ENCODE measurements around the gene EPDR1. TPM values are rescaled to one million over a fixed set of nuclear protein-coding genes. Genes with fewer than 3 reads are reported as not detected.

The EPDR1 gene
- total RNA-seq, 2 donors from 2014 or later: 38.6 to 77.8 TPM

GRCh38 chr7:37971491-37971890 lies 51.1 kb downstream of the EPDR1 start:
- Histone ChIP-seq H3K27me3 (replicated peaks; ENCODE audit: insufficient read depth) (no peaks in the 10 kb centered on the region), H3K27ac (no peak overlapping the region), H3K9me3 (no peaks in the 10 kb centered on the region), H3K4me1 (replicated peaks) (no peaks in the 10 kb centered on the region), H3K36me3 (no peaks in the 10 kb centered on the region), H3K4me3 (no peak overlapping the region)
- TF ChIP-seq CTCF (IDR thresholded peaks at IDR 0.05) (no peak), POLR2A (IDR thresholded peaks at IDR 0.05) (no peak), POLR2AphosphoS5 (IDR thresholded peaks at IDR 0.05) (no peak)
- WGBS: 84% methylated on average over 4 of the region's 4 CpGs
- DNase-seq (ENCODE audit: low spot score): no peak
- intact Hi-C loops (cut with DNase I): no loop called here

GRCh38 chr7:37973915-37974314 lies 53.5 kb downstream of the EPDR1 start:
- Histone ChIP-seq H3K9me3 (no peaks in the 10 kb centered on the region), H3K4me3 (no peak overlapping the region), H3K27me3 (replicated peaks; ENCODE audit: insufficient read depth) (no peaks in the 10 kb centered on the region), H3K4me1 (replicated peaks) (no peaks in the 10 kb centered on the region), H3K36me3 (no peaks in the 10 kb centered on the region), H3K27ac (no peak overlapping the region)
- intact Hi-C loops (cut with DNase I): no loop called here
- TF ChIP-seq CTCF (IDR thresholded peaks at IDR 0.05) (no peak), POLR2A (IDR thresholded peaks at IDR 0.05) (no peak), POLR2AphosphoS5 (IDR thresholded peaks at IDR 0.05) (no peak)
- no peak for DNase-seq (ENCODE audit: low spot score)
- 50% methylated on average over 1 of the region's 1 CpG for WGBS

GRCh38 chr7:37974711-37975110 lies 54.3 kb downstream of the EPDR1 start:
- Histone ChIP-seq H3K27me3 (replicated peaks; ENCODE audit: insufficient read depth) (no peaks in the 10 kb centered on the region), H3K36me3 (no peaks in the 10 kb centered on the region), H3K27ac (no peak overlapping the region), H3K9me3 (no peaks in the 10 kb centered on the region), H3K4me3 (no peak overlapping the region), H3K4me1 (replicated peaks) (no peaks in the 10 kb centered on the region)
- 66% methylated on average over 4 of the region's 4 CpGs for WGBS
- TF ChIP-seq POLR2A (IDR thresholded peaks at IDR 0.05) (no peak), POLR2AphosphoS5 (IDR thresholded peaks at IDR 0.05) (no peak), CTCF (IDR thresholded peaks at IDR 0.05) (no peak)
- intact Hi-C loops (cut with DNase I): no loop called here
- DNase-seq (ENCODE audit: low spot score): no peak

- WGBS: 65% methylated on average over 2 of the region's 2 CpGs
- no peak overlapping the region for H3K4me3 ChIP-seq
- no peaks in the 10 kb centered on the region for H3K4me1 ChIP-seq (replicated peaks)
- no peak for DNase-seq (ENCODE audit: low spot score)
- H3K27me3 ChIP-seq (replicated peaks; ENCODE audit: insufficient read depth): no peaks in the 10 kb centered on the region
- intact Hi-C loops (cut with DNase I): no loop called here
- H3K27ac ChIP-seq: no peak overlapping the region
- H3K9me3 ChIP-seq: no peaks in the 10 kb centered on the region
- H3K36me3 ChIP-seq: no peaks in the 10 kb centered on the region
- TF ChIP-seq POLR2A (IDR thresholded peaks at IDR 0.05) (no peak), CTCF (IDR thresholded peaks at IDR 0.05) (no peak), POLR2AphosphoS5 (IDR thresholded peaks at IDR 0.05) (no peak)
These were observed 56.8 kb downstream of the EPDR1 start for GRCh38 chr7:37977243-37977642.

GRCh38 chr7:37981664-37982063 lies 61.2 kb downstream of the EPDR1 start:
- Histone ChIP-seq H3K36me3 (no peaks in the 10 kb centered on the region), H3K27ac (no peak overlapping the region), H3K4me1 (replicated peaks) (no peaks in the 10 kb centered on the region), H3K4me3 (no peak overlapping the region), H3K27me3 (replicated peaks; ENCODE audit: insufficient read depth) (no peaks in the 10 kb centered on the region), H3K9me3 (no peaks in the 10 kb centered on the region)
- no peak for TF ChIP-seq POLR2AphosphoS5 (IDR thresholded peaks at IDR 0.05)
- TF ChIP-seq POLR2A (IDR thresholded peaks at IDR 0.05): no peak
- TF ChIP-seq CTCF (IDR thresholded peaks at IDR 0.05): no peak
- intact Hi-C loops (cut with DNase I): no loop called here
- DNase-seq (ENCODE audit: low spot score): no peak
